ENCODE measurements around the gene NPNT. TPM values are rescaled to one million over a fixed set of nuclear protein-coding genes. Genes with fewer than 3 reads are reported as not detected.

NPNT gene
- total RNA-seq, 6 donors from 2014 or later = 161 to 339 (median 262) TPM

DNA sequence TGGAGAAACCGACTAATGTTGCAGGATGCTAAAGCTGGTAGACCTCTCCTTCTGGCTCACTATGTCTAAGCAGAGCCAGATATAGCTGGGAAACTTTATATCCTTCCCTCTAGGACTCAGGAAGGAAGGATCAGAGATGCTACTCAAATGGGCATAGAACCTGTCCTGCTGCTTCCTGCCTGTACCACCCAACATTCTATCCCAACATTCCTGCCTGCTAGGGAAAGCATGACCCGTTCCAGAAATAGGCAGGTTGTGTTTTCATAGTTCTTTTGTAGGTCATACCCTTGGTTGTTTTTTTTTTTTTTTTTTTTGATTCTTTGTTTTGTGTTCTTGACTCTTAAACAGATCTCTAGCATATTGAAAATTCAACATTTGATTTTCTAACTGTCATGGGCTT, 5.3 kb downstream of the NPNT start:
- DNase-seq = no peak
- H3K27ac ChIP-seq = peak overlapping the region in 1 of 4 donors; percentile 48

GRCh38 chr4:105902550-105903262, 7.4 kb downstream of the NPNT start:
- peak in 1 of 2 donors; percentile 72 for DNase-seq
- TF ChIP-seq CTCF (IDR thresholded peaks at IDR 0.05) (no peak), EP300 (IDR thresholded peaks at IDR 0.05) (peak in 3 of 4 donors; percentile 49 to 96 (median 81)), POLR2A (IDR thresholded peaks at IDR 0.05) (no peak)
- Histone ChIP-seq H3K27me3 (no peaks in the 10 kb centered on the region), H3K4me3 (no peak overlapping the region), H3K4me1 (peaks cover 0 to 17% (median 4%) of the 10 kb centered on the region in 4 donors), H3K9me3 (no peaks in the 10 kb centered on the region), H3K27ac (peak overlapping the region; percentile 46 to 82 (median 74)), H3K36me3 (no peaks in the 10 kb centered on the region)
- WGBS, 2 donors = 65 to 75% methylated on average over 2 of the region's 2 CpGs
- ATAC-seq (ENCODE audit: low FRiP score in 2 of 2) = peak; percentile 67 to 90

More for the DNA sequence above, 5.3 kb downstream of the NPNT start:
- no peak for TF ChIP-seq POLR2AphosphoS5 (IDR thresholded peaks at IDR 0.05)
- TF ChIP-seq EP300 (IDR thresholded peaks at IDR 0.05) = no peak
- TF ChIP-seq POLR2A (IDR thresholded peaks at IDR 0.05) = no peak
- no peak for TF ChIP-seq CTCF (IDR thresholded peaks at IDR 0.05)
- no peaks in the 10 kb centered on the region for H3K36me3 ChIP-seq
- H3K27me3 ChIP-seq = peaks cover 0 to 12% (median 0%) of the 10 kb centered on the region in 4 donors
- peaks cover 2 to 17% (median 11%) of the 10 kb centered on the region in 4 donors for H3K4me1 ChIP-seq
- no peak overlapping the region for H3K4me3 ChIP-seq
- H3K9me3 ChIP-seq = no peaks in the 10 kb centered on the region
- no peak for ATAC-seq (ENCODE audit: low FRiP score in 2 of 2)
- 49 to 62% methylated on average over 2 of the region's 2 CpGs for WGBS, 2 donors

DNA sequence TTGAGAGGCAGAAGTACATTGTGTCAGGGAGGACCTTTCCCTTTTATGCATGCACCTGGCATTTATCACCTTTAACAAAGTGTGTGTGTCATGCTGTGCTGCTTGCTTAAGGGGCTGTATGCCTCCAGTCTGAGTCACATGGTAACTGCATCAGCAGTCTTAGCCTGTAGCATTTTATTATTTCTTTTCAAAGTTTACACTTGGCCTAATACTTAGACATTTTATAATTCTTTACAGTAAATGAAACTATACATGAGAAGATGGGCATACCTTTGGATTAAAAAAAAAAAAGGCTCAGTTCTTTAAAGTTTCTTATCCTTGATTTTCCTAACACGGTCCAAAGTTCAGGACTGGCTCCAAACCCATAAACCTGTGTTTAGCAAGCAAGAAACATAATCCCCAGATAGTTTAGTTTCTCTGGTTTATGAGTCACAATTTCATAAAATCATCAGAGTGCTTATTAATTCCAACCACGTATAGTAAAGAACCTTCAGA, 14.6 kb downstream of the NPNT start:
- Histone ChIP-seq H3K27me3 (no peaks in the 10 kb centered on the region), H3K4me1 (peaks cover 0 to 3% (median 0%) of the 10 kb centered on the region in 4 donors), H3K36me3 (peaks cover 0 to 5% (median 0%) of the 10 kb centered on the region in 4 donors), H3K9me3 (no peaks in the 10 kb centered on the region), H3K27ac (peak overlapping the region in 1 of 4 donors; percentile 55), H3K4me3 (no peak overlapping the region)
- DNase-seq = no peak
- WGBS, 2 donors = 63 to 66% methylated on average over 2 of the region's 2 CpGs
- no peak for TF ChIP-seq POLR2A (IDR thresholded peaks at IDR 0.05)
- TF ChIP-seq CTCF (IDR thresholded peaks at IDR 0.05) = no peak
- TF ChIP-seq POLR2AphosphoS5 (IDR thresholded peaks at IDR 0.05) = no peak
- TF ChIP-seq EP300 (IDR thresholded peaks at IDR 0.05) = no peak
- no peak for ATAC-seq (ENCODE audit: low FRiP score in 2 of 2)

DNA sequence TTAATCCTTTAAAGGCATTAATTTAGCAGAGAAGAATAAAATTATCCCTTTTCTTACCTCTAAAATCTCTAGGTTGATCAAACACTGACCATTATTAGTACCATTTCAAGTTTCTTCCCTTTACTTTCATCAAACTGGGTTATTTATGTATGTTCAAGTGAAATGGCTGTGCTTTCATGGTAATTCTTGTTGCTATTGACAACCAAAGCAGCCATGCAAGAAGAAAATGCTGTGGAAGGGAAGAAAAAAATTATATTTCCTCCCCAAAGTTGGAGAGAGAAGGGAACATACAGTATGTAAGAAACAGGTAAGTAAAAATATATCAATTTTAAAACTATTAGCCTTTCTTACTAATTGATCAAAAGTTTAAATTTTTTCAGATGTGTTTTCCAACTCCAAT, 16.2 kb downstream of the NPNT start:
- H3K27ac ChIP-seq = peak overlapping the region in 1 of 4 donors; percentile 53

More for the DNA sequence above, 16.2 kb downstream of the NPNT start:
- DNase-seq (no peak), ATAC-seq (ENCODE audit: low FRiP score in 2 of 2) (no peak)
- peaks cover 0 to 5% (median 0%) of the 10 kb centered on the region in 4 donors for H3K36me3 ChIP-seq
- H3K4me1 ChIP-seq = peaks cover 0 to 5% (median 0%) of the 10 kb centered on the region in 4 donors
- H3K27me3 ChIP-seq = no peaks in the 10 kb centered on the region
- no peaks in the 10 kb centered on the region for H3K9me3 ChIP-seq
- H3K4me3 ChIP-seq = no peak overlapping the region
- no peak for TF ChIP-seq CTCF (IDR thresholded peaks at IDR 0.05)
- TF ChIP-seq POLR2A (IDR thresholded peaks at IDR 0.05) = no peak
- no peak for TF ChIP-seq EP300 (IDR thresholded peaks at IDR 0.05)
- TF ChIP-seq POLR2AphosphoS5 (IDR thresholded peaks at IDR 0.05) = no peak
